ENCODE data around the gene ADORA1.
A peak's percentile ranks its signal among the peaks of the same experiment; 100 is the strongest.

ADORA1 gene

DNA sequence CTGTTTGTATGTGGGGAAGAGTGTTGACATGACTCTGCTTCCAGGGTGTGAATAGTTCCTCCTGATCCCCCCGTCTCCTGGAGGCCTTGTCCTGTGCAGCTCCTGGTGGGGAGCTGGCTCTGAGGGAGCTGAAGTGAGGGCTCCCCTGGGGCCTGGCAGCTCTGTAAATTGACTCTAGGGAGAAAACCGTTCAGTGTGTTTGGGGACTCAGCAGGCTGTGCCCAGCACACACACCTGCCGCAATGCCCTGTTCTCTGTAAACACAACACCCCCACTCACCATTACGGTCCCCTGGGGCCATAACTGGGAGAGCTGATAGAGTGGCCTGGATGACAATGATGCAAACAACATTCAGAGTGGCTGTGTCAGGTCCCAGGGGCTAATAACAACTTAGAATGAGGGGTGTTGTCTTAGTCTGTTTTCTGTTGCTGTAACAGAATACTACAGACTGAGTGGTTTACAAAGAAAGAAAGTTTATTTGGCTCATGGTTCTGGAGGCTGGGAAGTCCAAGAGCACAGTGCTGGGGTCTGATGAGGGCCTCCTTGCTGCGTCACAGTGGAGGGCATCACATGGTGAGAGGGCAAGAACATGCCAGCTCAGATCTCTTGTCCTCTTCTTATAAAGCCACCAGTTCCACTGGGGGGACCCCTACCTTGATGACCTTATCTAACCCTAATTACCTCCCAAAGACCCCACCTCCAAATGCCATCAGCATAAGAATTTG is 15.3 kb downstream of the ADORA1 start:
- no peak for DNase-seq (ENCODE audit: low spot score)

DNA sequence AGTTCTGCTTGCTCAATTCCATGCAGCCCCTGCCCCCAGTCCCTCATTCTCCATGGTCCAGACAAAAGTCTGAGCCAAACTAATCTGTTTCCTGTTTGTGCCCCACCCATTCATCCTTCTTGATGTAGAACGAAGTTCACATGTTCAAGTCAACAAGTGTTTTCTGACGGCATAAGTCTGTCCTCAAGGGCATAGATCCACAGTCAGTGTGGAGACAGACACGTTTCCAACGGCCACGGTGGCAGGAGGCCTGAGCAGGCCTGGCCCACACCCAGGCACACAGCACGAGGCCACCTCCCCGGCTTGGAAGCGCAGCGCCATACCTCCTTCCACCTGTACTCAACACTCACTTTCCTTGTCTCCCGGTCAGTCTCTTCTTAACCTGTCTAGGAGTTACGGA is 16.1 kb downstream of the ADORA1 start:
- DNase-seq (ENCODE audit: low spot score): no peak

GRCh38 chr1:203144661-203145060 is 17.1 kb downstream of the ADORA1 start:
- DNase-seq (ENCODE audit: low spot score): no peak

DNA sequence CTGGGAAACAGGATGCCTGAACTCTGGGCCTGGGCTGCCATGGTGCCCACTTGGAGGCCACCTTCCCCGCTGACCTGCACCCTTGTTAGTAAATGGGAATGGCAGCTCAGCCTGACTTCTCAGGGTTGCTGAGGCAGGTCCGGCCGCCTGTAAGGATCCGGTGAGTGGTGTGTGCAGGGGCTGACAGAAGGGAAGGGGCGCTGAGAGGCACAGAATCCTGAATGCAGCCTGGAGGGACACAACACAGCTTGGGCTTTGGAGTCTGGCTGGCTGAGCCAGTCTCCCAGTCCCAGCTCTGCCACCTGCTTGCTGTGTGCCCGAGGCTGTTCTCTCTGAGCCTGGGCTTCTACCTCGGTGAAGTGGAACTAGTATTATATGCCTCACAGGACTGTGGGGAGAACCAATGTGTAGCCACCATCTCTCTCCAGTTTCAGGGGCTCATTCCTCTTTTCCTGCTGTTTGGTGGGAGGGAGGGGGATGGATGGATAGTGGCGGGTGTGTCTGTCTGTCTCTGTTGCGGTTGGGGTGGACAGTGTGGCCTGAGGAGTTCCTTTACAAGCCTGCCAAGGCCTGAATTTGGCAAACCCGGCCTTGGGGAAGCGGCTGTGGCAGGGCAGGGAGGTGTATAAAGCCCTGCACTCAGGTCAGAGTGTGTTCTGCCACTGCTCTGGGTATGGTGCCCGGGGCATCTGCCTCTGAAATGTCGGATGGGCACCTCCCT is 18.0 kb downstream of the ADORA1 start:
- DNase-seq (ENCODE audit: low spot score): no peak

DNA sequence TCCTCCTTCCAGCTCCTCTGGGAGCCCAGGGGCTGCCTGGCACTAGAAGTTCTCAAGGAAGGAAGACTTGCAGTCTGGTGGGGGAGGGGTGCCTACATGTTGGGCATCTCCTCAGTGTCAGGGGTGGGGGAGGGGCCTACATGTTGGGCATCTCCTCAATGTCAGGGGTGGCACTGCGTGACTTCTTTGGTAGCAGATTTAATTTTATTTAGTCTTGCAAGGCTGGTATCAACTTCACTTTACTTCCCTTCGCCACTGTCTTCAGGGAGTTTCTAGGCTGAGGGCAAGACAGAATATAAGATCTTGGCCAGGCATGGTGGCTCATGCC is 18.5 kb downstream of the ADORA1 start:
- DNase-seq (ENCODE audit: low spot score): no peak

GRCh38 chr1:203146537-203146936 is 19.0 kb downstream of the ADORA1 start:
- DNase-seq (ENCODE audit: low spot score): no peak

DNA sequence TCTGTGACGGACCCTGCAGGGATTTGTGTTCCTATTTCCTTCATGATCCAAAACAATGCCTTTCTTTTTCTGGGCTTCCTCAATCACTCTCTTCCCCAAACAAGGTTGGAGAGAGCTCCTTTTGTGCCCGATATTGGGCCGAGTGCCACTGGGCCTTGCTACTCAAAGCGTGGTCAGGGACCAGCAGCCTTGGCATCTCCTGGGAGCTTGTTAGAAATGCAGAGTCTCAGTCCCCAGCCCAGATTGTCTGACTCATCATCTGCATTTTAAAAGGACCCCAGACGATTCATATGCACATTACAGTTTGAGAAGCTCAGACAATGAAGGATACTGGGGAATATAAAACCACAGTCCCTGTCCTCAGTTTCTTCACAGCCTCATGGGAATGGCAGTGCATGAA is 19.9 kb downstream of the ADORA1 start:
- no peak for DNase-seq (ENCODE audit: low spot score)

DNA sequence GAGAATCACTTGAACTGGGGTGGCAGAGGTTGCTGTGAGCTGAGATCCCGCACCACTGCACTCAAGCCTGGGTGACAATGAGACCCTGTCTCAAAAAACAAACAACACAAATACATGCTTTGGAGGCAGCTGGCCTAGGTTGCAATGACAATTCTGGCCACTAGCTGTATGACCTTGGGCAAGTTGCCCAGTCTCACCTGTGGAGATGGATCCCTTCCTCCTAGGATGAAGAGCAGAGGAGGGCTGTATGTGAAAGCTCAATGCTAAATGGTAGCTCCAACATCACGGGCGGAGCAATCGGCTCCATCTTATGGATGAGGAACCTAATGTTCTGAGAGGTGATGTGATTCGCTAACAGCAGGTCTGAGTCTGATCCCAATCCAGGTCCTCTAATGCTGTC is 20.6 kb downstream of the ADORA1 start:
- peak; percentile 56 for DNase-seq (ENCODE audit: low spot score)

GRCh38 chr1:203148579-203148978 is 21.1 kb downstream of the ADORA1 start:
- no peak for DNase-seq (ENCODE audit: low spot score)

- no peak for DNase-seq (ENCODE audit: low spot score)
These were observed 21.8 kb downstream of the ADORA1 start for GRCh38 chr1:203149188-203149840.

- no peak for DNase-seq (ENCODE audit: low spot score)
These were observed 23.2 kb downstream of the ADORA1 start for GRCh38 chr1:203150511-203151297.

DNA sequence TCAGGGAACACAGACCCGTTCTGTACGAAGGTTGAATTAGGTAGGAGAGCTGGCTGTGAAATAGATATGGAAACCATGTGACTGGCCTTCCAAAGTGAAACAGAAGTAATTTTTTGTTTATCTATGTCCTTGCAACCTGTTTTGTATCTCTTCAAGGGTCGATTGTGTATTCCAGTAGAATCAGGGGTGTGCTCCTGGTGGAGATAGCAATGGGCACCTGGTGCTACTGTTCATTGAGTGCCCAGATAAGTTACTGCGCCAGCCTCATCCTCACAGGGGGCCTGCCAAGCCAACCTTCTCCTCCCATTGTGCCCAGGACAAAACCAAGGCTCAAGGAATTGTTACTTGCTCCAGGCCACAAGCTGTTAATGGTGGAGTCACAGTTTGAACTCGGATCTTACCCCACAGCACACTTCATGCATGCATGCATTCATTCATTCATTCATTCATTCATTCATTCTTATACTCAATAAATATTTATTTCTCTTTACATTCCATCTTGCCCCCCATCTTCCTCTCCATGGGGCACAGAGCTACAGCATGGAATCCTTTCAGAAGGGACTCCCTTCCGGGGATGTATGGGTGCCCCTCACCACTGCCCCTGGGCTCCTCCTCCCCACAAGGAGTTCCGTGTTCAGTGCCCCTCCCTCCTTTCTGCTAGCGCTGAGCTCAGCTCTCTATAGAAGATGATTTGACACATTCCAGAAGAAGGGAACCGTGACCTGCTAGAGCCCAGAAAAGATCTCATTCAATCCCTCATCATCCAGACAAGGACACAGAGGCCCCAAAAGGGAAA is 24.0 kb downstream of the ADORA1 start:
- DNase-seq (ENCODE audit: low spot score): no peak

DNA sequence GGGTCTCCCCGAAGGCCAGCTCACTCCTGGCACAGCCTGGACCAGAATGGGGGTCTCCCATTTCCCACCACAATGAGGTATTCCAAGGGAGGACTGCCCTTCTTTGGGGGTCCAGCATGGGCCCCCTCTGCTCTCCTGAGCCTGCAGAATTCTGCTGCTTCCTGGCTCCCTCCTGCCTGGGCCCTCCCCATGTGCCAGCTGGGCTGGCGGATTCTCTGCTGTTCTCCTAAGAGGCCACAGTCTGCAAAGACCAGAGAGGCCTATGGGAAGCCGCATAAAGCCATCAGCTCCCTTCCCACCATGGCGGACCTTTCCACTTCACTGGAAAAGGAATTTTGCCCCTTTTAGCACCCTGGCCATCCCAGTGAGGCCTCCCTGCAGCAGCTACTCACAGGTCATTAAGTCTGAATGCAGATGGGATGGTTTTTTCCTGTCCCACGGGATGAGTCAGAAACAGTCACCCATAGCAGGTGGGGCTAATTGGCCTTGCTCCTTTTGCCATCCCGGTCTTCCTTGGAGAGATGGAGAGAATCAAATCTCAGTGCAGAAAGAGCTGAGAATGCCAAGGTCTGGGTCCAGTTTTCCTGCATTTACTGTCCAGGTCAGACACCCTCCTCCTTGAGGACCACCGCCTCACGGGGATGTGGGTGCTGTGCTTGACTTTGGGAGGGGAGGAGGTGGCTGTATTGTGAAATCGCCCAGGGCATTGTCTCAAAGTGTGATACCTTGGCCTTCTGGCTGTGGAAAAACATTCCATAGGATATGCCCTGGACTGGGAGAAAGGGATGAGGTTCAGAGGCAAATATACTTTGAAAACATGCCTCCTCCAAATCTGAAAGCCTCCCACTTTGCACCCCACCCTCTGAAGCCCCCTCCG is 24.9 kb downstream of the ADORA1 start:
- no peak for DNase-seq (ENCODE audit: low spot score)

- no peak for DNase-seq (ENCODE audit: low spot score)
These were observed 25.8 kb downstream of the ADORA1 start for GRCh38 chr1:203153051-203153988.

DNA sequence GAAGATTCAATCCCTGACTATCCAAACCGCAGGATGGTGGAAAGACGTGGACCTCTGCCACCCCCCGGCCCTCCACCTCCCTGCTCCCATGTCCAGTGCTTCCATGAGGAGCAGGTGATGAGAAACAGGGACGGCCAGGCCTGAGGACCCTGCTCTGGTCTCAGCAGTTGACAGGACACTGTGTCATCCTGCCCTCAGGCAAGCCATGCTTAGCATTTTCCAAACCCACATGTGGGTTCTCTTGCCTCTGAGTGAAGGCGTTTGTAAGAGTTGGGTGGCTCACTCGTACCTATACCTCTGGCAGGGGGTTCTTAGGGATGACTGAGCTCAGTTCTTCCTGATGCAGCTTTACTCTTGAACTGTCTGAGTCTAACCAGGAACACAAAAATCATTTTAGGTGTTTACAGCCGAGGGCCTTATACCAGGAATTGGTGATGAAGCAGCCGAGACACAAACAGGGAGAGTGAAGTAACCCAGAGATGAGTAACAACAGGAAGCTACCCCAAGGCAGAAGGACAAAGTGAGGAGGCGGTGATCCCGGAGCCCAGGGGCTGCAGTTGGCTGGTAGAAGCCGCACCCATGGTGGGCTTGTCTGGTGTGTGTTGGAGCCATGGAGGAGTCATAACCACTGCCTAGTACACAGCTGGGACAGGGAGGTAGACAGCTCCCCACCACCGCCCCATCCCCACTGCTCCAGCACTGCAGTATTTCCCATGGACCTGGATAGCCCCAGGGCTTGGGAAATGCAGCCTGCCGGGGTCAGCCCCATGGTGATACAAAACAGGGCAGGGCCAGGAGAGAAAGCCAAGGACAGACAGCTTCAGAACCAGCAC is 26.7 kb downstream of the ADORA1 start:
- DNase-seq (ENCODE audit: low spot score): no peak

- DNase-seq (ENCODE audit: low spot score): no peak
These were observed 28.8 kb downstream of the ADORA1 start for GRCh38 chr1:203156280-203156679.

DNA sequence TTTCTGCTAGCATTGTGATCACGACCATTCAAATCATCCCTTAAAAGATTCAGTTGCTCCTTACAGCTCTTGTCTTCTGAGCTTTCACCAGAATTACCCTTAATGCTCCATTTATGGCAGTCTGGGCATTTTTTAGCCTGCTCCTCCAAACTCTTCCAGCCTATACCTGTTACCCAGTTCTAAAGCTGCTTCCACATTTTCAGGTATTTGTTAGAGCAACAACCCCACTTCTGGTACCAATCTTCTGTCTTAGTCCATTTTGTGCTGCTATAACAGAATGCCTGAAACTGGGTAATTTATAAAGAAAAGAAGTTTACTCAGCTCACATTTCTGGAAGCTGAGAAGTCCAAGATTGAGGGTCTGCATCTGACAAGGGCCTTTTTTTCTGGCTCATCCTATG is 30.9 kb downstream of the ADORA1 start:
- DNase-seq (ENCODE audit: low spot score): no peak

DNA sequence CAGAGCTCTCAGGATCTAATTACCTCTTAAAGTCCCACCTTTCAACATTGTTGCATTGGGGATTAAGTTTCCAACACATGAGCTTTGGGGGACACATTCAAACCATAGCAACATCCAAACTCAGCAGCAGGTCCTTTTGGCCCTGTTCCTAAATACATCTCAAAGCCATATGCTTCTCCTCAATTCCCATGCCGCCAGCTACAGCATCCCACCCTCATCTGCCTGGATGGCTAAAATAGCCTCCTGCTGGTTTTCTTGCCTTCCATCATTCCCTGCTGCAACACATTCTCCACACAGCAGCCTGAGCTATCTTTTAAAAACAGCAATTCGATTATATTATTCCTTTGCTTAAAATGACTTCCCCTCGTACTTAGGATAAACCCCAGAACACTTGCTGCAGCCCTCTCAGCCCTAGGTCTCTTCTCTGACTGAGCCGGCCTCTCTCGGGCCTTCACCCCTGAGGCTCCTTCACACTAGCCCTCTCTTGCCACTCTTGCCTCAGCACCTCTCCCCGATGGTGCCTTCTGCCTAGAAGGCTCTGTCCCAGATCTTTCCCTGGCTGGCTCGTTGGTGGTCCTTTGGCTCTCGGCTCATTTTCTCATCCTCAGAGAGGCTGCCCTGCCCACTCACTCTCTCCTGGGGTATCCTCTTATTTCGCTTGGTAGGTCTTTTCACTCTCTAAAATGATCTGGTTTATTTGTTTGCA is 31.6 kb downstream of the ADORA1 start:
- DNase-seq (ENCODE audit: low spot score): no peak

Data from HuH-7 (cell line).